ENCODE results near the gene ADAMTS2. TPM values are rescaled to one million over a fixed set of nuclear protein-coding genes. Genes with fewer than 3 reads are reported as not detected.

The ADAMTS2 gene
- total RNA-seq, 1 donor from 2014 or later: 0.29 TPM

DNA sequence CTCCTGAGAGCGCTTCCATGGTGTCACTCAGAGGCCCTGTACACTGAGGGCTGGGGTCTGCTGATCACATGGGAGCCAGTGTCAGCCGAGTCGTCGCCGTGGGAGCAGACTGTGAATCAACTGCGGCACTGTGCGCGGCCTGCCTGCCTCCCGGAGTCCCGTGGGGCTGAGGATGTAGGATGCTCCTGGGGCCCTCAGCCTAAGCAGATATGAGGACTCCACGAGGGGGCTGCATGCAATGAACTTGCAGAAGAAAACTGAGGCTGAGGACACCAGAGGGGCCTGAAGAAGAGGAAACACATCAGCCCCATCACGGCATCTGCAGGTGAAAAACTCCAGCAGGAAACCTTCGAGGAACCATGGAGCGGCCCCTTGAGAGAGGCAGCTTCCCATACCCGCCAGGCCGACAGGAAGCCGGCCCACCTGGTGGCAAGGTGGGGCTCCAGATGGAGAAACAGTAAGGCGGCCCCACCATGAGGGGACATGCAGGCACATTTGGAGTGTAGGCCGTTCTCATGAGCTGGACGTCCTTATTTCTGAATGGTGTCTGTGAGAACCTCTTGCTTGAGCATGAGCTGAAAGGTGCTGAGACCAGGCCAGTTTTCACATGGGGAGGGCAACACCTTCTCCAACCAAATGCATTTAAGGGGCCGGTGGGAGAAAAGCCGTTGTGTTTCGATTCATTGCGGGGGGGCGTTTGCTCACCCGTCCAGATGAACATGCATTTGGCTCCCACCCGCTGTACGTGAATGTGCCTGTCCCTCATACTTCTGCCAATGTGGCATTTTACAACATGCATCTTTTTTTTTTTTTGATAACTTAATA lies 35.2 kb upstream of the ADAMTS2 start:
- H3K4me3 ChIP-seq (ENCODE audit: low read depth, low read length): no peak overlapping the region
- DNase-seq (ENCODE audit: low read depth): no peak
- TF ChIP-seq, protein P1, sequence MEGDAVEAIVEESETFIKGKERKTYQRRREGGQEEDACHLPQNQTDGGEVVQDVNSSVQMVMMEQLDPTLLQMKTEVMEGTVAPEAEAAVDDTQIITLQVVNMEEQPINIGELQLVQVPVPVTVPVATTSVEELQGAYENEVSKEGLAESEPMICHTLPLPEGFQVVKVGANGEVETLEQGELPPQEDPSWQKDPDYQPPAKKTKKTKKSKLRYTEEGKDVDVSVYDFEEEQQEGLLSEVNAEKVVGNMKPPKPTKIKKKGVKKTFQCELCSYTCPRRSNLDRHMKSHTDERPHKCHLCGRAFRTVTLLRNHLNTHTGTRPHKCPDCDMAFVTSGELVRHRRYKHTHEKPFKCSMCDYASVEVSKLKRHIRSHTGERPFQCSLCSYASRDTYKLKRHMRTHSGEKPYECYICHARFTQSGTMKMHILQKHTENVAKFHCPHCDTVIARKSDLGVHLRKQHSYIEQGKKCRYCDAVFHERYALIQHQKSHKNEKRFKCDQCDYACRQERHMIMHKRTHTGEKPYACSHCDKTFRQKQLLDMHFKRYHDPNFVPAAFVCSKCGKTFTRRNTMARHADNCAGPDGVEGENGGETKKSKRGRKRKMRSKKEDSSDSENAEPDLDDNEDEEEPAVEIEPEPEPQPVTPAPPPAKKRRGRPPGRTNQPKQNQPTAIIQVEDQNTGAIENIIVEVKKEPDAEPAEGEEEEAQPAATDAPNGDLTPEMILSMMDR (conservative IDR thresholded peaks at IDR 0.05; ENCODE audit: low read depth, low read length): no peak

DNA sequence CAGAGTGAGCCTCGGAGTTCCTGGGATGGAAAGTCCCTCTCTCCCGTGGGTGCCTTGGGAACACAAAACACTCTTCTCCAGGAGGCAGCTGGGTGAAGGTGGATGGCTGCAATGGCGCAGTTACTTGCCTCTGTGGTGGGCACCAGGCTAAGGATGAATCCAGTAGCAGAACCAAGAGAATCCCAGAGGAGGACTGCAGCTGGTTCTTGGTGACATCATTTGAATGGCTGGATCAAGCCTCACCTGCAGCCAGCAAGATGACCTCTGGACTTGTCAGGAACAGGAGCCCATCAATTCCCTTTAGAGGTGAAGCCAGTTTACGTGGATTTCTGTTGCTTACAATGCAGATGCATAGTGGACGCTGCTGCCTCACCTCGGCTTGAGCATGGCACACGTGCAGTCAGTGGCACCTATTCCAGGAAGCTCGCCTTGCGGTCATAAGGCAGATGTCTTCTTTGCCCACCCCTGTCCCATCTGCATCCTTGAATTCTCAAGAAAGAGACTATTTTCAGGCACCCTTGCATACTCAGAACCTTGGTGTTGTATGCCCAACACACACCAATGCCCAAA lies 34.1 kb upstream of the ADAMTS2 start:
- no peak overlapping the region for H3K4me3 ChIP-seq (ENCODE audit: low read depth, low read length)
- no peak for DNase-seq (ENCODE audit: low read depth)

GRCh38 chr5:179378441-179379271 lies 33.4 kb upstream of the ADAMTS2 start:
- no peak for DNase-seq (ENCODE audit: low read depth)
- TF ChIP-seq, protein P1 (conservative IDR thresholded peaks at IDR 0.05; ENCODE audit: low read depth, low read length): no peak
- H3K4me3 ChIP-seq (ENCODE audit: low read depth, low read length): no peak overlapping the region

More for the DNA sequence above, 34.1 kb upstream of the ADAMTS2 start:
- TF ChIP-seq, protein P1 (conservative IDR thresholded peaks at IDR 0.05; ENCODE audit: low read depth, low read length): no peak

DNA sequence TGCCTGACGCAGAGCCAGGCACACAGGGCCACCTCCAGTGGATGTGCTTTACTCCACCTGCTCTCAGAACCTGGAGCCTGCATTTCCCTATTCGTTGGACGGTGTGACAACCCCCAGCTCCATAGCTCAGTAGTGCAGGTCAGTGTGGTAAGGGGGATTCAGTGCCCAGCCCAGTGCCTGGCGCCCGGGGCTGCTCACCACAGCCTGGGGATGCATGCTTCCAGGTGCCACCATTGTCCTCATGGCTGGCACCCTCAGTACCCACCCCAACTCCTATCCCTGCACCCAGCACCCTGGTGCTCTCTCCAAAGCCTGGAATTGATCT lies 32.8 kb upstream of the ADAMTS2 start:
- DNase-seq (ENCODE audit: low read depth): no peak
- no peak overlapping the region for H3K4me3 ChIP-seq (ENCODE audit: low read depth, low read length)
- TF ChIP-seq, protein P1 (conservative IDR thresholded peaks at IDR 0.05; ENCODE audit: low read depth, low read length): no peak

DNA sequence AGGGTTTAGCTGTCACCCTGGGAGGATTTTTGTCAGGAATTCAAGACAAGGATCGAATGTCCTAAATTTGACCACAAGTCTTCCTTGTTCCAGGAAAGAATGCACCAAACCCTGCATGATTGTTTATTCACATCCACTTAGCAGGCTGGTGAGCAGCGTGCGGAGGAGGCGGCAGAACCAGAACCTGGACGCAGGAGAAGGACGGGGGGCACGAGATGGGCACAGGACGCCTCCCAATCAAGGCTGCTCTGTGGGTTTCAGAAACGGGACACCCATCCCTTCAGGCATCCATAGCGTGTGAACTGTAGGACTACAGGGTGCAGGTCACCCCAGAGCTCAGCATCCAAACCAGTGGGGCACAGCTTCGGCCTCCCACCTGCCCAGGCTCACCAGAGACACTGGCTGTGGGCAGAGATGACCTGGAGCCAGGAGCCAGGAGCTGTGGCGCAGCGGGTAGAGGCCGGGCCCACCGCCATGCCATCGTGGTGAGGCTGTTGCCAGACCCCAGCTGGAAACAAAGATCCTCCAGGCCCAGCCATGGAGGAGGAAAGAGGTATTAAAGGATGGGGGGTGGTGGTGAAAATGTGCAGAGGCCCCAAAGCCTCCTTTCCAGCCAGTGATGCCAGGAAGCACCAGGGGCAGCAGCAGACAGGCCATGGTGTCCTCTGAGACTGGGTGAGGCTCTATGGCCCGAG lies 32.3 kb upstream of the ADAMTS2 start:
- H3K4me3 ChIP-seq (ENCODE audit: low read depth, low read length): no peak overlapping the region
- TF ChIP-seq, protein P1 (conservative IDR thresholded peaks at IDR 0.05; ENCODE audit: low read depth, low read length): no peak
- DNase-seq (ENCODE audit: low read depth): no peak

DNA sequence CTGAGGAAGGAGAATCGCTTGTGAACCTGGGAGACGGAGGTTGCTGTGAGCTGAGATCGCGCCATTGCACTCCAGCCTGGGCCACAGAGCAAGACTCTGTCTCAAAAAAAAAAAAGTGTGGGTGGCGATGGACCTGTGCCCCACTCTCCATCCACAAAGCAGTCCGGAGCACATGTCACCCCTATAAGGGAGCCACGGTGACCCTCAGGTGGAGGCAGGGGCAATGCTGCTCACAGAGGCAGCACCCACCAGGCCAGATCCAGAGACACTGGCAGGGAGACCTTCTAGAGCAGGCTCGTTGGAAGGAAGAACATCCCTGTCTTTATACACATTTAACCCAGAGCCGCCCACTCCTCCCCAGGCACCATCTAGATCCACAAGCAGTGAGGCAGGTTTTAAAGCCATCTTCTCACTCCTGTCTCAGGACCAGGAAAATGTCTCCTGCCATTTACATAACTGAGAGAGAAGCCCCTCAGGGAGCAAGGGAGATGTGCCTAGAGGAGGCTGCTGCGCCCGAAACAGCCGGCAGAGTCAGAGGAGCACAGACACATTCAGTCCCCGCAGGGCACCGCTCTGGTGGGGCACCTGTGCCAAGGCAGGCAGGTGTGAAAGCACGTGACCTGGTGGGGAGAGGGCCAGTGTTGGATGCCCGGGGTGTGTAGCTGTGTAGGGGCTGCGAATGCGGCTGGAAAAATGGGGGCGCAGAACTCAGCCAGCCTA lies 31.6 kb upstream of the ADAMTS2 start:
- TF ChIP-seq, protein P1 (conservative IDR thresholded peaks at IDR 0.05; ENCODE audit: low read depth, low read length): no peak
- H3K4me3 ChIP-seq (ENCODE audit: low read depth, low read length): no peak overlapping the region
- no peak for DNase-seq (ENCODE audit: low read depth)

Data from epithelial cell of proximal tubule (primary cell).